ENCODE measurements around the gene RALGPS2.

DNA sequence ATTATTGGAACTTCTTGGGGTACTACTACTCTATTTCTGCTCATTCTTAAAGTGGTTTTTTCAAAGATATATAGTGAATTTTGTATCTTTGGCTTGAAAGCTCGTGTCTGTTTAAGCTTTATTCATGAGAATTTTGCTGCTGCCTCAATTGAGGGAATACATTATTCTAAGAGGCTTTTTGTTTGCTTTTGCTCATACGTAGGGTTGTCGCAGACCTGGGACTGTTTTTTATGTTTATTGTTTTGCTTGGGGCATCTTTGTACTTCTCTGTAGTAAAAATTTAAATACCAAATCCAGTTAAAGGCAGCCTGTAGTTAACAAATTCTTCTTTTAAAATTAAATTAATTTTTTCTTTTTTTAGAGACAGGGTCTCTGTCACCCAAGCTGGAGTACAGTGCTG, 83.5 kb downstream of the RALGPS2 start:
- TF ChIP-seq POLR2AphosphoS5 (IDR thresholded peaks at IDR 0.05; ENCODE audit: low read depth, low read length) (no peak), POLR2A (IDR thresholded peaks at IDR 0.05; ENCODE audit: low read depth, low read length) (no peak), POU2F2 (IDR thresholded peaks at IDR 0.05; ENCODE audit: low read depth, low read length) (no peak)
